HK-2 (cell line): ENCODE data around the gene FAM107A.

Source experiments
- DNase-seq: peaks from one replicate; pipeline ENCODE4 v3.0.0-alpha.2; 2018; ENCODE audit not compliant: unreplicated experiment

The FAM107A gene, protein sequence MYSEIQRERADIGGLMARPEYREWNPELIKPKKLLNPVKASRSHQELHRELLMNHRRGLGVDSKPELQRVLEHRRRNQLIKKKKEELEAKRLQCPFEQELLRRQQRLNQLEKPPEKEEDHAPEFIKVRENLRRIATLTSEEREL

DNA sequence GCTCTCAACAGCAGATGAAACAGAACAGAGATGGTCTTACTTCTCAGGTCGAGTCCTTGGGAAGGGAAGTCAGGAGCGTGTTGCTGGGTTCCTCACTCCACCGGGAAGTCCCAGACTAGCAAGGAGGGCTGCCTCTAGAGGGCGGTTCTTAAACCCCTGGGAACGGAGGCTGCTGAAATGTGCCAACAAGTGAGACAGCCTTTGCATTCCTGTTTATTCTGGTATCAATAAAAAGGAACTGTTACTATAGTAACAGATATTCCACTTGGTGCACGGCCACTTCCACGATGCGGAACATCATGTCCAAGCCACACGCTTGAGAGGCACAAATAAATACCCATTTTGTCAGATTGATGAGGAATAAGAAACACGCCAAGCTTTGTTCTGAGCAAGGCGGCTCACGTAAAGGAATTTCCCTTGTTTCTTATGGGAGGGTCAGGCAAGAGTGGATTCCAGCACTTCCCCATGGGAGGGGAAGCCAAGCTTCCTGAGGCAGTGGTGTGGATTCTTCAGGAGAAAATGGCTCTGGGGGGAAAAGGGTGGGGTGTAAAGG lies at the start of gene FAM107A:
Gene FAM107A, minus strand, starts transcription at position 123 of the 553 bp plus-strand sequence. CDS start 7,531 bp downstream, outside the sequence.
- no peak for DNase-seq

DNA sequence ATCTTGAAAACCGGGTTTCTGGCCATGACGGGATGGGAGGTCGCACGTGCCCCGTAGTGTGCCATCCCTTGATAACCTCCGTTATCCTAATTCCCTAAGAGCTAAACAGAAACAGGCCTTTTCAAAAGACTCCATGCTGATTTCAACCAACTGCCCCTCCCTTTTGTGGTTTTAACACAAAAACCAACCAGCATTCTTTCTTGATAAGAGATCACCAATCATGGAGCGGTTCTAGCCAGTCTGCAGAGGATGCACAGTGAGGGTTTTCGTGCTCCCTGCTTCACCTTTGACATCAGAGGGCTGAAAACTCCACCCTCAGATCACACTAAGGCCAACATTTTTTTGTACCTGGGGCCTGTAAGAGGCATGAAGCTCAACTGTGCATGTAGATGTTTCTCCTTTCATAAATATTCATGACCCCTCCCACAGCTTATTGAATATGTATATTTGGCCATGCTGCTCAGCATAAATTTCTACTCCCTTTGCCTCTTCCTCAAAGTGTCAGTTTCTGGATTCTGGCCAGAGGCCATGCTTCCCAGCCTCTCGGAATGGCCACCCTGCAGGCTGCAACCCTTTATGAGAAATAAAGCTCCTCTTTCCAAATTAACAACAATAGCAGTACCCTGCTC lies 48.1 kb upstream of the FAM107A start:
- no peak for DNase-seq

DNA sequence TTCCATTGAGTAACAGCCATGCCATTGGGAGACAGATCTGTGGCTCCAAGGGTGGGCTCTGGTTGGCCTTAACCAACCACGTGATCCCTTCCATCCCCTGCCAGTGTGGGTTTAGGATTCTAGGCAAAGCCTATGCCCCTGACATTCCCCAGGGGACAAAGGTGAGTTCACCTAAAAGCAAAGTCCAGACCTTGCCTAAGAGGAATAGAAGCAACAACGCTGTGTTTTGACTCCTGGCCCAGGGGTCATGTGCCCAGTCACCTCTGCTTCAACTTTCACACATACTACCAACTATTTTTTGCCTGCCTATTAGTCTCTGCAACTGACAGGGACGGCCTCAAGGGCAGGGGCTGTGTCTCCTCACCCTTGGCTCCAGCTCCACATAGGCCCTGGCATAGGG lies 47.4 kb upstream of the FAM107A start:
- DNase-seq = no peak

DNA sequence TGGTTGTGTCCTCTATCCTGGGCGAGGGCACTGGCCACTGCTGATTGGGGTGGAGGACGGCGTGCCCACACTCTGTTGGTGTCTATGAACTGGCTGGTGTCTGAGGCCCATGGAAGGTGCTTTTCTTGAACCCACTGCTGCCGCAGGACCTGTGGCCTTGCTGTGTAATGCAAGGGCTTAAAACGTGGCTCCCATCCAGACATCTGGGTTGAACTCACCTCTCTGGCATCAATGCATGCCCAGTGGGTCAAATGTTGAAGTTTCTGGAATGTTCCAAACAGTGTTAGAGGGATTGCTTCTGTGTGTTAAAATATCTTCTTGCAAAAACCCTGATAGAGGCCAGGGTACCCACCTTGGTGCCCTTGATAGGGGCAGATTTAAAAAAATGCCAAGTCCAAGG lies 46.8 kb upstream of the FAM107A start:
- DNase-seq = no peak

DNA sequence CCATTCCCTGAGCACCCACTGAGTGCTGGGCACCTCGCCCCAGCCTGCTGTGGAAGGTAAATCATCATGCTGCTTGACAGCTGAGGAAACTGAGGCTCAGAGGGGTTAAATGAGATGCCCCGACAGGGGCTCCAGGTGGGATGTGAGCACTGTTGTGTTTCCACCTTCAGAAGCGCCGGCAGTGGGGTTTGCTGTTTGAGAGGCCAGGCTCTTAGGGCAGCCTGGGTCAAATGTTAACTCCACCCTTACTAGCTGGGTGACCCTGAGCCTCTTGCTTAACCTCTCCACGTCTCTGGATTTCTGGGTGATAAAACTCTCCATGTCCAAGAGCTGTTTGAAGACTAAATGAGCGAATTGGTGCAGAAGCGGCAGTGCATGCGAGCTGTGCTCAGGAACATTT lies 46.3 kb upstream of the FAM107A start:
- DNase-seq = no peak

DNA sequence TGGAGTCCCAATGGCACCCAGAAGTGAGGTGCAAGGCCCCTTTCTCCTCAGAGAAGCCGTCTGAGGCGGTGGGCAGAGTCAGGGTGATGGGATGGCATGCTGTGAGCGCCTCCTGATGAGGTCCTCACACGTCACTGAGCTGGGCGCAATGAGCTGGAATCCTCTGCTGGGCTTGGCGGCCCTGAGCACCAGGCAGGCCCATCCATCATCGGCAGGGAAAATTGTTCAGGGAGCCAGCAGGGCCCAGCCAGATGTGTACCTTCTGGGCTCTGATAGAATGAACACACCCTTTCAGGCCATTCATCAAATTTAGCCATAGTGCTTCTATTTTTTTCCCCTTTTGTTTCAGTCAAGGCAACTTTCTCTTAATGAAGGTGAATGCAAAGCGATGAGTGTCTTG lies 45.7 kb upstream of the FAM107A start:
- no peak for DNase-seq

DNA sequence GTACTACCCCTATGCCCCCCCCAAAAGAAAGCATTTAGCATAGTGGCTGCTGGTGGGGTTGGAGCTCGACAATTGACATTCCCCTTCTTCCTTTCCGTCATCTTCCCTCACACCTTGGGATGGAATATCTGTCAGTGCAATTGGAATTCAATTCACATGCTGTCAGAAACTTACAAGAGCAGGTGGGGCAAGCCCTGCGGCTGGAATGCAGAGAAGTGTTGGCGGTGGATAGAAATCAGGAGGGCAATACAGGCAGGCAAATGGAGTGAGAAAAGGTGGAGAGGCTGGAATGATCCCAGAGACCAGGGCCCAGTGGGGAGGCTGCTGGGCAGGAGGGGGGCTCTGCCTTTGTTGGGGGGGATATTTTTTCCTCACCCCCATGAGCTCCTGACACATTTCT lies 45.2 kb upstream of the FAM107A start:
- DNase-seq = no peak

DNA sequence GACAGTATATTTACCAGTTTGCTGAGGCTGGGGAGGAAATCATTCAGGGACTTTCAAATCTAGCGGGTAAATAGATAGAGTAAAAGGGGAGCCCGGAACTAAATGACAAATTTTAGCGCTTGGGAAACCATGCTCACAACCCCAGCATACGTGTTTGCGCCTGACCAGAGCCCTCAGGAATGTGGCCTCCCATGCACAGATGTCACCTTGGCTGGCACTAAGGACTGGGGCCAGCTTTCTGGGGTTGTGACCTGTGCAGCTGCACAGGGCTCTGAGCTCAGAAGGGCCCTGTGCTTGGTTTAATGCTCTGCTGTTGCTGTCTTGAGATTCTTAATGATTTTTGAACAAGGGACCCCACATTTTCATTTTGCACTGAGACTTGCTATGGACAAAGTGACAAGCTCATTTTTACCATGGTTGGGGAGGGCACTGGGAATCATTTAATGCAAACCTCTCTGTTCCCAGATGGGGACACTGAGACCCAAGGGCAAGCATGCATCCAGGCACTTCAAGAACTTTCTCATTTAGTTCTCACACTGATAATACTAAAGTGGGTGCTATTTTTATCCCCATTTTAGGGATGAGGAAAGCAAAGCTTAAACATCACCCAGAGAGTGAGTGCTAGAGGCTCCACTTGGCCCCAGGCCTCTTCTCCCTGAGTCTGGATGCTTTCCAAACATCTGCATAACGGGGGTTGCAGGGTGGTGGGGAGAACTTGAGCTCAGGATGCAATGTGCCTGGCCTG lies 44.1 kb upstream of the FAM107A start:
- no peak for DNase-seq

DNA sequence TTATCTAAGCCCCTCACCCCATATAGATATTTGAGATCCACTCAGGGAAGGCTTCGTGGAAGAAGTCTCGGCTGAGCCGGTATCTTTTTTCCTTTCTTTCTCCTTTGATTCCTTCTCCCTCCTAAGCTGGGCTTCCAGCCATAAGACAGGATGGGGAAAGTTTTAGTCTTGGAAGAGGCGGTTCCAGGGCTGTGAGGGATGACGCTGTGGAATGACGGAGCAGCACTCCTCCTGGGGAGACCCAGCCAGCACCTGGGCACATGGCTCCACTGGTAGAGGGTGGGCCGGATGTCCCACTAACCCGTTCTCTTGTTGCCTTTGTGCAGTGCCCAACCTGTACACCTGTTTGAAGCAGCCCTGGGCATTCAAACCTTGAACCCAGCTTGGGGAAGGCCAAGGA lies 43.2 kb upstream of the FAM107A start:
- DNase-seq = no peak

DNA sequence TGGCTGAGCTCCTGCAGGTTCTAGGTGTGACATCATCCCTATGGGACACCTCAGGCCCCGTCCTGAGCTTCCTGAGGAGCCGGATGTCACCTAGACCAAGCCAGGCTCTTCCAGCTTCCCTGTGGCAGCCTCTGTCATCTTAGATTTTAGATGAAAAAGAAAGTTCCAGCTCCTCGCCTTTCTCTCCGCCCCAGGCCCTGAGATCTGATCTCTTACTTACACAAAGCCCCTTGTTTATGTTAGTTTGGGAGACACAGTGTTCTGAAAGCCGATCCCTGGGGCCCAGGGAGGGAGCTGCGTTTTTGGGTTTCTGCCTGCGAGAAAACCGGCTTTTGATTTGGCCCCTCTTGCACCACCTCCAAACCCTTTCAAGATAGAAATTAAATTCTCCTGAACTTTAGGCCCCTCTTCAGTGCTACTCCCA lies 40.2 kb upstream of the FAM107A start:
- DNase-seq = no peak

DNA sequence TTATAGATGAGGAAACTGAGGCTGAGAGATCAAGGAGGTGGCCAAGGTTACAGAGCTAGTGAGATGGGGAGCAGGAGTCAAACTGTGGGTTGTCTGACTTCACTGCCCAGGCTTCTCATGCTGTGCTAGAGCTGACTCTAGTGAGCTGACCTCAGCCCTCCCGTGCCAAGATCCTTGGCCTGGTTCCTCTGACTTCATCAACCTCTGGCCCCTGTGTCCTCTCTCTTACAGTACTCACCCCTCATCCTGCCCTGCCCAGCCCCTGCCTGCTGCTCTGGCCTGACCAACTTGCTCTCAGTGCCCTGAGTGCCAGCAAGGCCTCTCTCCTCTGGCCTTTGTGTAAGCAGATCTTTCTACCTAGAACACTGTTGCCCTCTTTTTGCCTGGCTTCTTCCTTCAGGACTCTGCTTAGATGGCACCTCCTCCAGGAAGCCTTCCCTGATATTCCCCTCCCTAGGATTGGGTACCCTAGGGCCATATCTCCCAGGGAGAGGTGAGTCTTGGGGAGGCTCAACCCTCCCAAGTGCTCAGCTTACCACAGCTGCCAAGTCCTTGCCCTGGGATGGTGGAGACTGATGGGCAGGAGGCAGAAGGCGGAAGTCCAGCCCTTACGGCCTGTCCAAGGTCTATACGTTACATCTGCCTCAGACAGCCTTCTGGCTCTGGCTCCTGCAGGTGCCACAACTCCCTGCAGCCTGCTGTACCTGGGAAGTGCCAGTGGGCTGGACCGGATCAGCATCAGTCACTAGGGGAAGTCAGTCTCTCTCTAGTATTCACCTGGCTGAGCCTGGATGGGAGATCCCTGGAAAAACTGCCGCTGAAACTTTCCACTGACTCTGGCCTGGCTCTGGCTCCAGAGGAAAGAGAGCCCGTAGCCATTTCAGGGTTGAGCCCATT lies 36.3 kb upstream of the FAM107A start:
- no peak for DNase-seq

DNA sequence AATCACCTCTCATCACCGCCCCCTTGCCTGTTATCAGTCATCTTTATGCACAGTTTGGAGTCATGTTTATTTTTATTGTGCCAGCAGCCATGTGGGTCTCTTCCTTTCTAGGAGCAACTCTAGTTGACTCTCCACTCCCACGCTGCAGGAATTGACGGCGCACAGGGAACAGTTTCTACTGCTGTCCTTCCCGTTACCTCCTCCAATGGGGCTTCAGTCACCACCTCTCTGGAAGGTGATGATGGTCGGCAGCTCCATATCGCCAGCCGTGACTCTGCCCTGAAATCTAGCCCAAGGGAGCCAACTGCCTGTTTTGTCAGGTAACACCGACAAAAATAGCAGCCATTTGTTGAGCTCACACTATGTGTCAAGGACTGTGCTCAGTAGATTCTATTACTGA lies 35.6 kb upstream of the FAM107A start:
- DNase-seq = no peak

DNA sequence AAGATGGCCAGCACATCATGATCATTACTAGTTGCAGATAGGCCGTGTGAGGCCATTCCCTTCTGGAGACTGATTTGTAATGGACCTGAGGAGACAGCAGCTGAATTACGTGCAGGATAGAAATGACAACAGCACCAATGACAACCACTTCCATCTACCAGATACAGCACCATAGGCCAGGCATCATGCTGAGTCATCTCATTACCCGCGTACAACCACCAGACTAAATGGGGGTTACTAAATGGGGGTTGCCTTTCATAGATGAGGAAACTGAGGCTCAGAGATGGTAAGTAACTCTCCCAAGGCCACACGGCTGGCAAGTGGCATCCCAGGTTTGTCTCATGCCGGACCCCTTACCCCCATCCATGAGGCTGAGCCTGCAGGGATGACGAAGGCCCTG lies 32.8 kb upstream of the FAM107A start:
- peak; percentile 35 for DNase-seq

DNA sequence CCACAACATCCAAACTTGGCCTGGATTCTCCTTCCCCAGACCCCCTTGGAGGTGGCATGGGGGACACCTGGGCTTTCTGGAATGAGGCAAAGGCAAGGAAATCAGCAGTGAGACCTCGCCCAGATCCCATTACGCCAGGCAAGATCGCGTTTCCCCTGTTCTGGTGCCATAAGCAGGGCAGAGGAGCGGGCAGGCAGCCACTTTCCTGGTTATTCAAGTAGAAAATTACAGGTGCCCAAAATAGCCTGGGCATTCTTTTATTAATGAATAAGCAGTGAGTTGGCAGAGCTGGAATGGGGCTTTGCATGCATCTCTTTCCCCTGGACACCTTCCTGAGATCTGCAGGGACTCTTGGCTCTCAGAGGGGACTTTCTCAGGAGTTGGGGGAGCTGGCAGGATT lies 31.5 kb upstream of the FAM107A start:
- DNase-seq = peak; percentile 56

DNA sequence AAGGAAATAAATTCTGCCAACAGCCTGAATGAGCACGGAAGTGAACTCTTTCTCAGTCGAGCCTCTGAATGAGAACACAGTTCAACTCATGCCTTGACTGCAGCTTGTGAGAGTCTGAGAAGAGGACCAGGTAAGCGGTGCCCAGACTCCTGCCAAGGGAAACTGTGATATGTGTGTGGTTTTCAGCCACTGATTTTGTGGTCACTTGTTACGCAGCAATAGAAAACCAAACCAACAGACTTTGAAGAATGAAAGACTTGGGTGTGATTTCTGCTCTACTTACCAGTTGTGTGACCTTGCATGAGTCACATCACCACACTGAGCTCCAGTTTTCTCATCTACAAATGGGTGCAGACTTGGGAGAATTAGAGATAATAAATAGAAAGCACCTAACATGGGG lies 30.6 kb upstream of the FAM107A start:
- DNase-seq = no peak

DNA sequence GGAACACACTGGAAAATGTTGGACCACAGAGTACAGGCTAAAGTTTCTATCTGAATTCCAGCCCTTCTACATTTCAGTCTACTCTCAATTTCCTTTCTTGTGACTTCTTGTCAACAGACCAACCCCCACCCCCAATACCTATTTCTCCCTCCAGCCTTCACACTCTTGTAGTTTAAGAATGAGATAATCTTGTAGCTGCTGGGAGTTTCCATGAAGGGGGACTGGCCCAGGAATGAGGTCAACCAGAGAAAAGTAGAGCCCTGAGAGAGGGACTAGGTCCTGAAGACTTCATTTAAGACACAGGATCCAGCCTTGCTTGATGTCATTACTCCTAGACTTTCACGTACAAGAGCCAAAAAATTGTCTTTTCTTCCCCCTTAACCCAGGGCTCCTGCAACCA lies 29.5 kb upstream of the FAM107A start:
- DNase-seq = no peak

DNA sequence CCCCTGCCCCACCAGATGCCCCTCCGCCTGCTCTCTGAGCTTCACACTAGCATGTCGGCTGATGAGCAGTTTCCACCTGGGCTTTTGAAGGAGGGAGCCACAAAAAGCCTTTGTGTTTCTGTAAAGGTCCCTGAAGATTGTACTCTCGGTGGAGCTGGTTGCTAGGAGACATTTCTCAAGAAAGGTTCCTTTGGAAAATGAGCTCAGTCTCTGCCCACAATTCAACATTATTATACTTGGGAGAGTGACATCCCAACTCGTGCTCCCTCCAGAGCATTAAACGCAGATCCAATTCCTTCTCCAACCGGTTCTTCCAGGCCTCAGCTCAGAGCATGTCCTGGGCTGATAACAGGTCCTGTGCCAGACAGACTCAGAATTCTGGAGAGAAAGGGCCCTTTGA lies 26.8 kb upstream of the FAM107A start:
- DNase-seq = no peak

DNA sequence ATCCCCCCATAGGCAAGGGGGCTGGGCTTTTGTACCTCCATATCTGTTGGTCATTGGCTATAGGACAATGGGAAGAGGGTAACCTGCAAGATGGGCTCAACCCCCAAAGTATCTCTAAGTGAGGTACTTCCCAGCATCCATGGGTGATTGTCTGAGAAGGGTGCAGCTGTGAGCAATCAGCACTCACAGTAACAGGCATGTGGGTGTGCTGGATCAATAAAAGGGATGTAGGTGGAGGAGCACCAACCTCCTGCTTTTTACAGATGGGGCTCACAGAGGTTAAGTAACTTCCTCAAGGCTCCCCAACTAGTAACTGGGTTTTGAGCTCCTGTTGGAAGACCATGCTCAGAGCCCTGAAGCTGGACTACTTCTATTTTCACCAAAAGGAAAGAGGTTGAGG lies 26.4 kb upstream of the FAM107A start:
- DNase-seq = no peak

DNA sequence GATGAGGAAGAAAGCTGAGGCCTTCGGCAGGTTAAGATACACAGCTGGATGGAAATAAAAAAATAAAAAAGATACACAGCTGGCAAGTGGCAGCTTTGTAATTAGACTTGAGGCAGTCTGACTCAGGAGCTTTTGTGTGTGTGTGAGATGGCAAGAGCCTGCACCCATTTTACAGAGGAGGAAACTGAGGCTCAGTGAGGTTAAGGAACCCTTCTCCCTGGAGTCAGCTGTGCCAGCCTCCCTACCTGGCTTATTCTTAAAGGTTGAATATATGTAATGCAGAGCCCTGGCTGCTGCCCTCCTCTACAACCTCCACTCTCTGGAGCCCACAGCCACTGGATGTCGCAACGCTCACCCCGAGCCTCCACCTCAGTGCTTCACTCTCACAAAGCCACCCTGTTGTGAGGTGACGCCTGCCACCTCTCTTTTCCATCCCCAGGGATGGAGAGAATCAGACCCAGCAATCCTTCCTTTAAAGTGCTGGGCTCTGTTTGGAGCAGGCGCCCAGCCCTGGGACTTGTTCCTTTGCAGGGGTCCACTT lies 20.6 kb upstream of the FAM107A start:
- DNase-seq = no peak

DNA sequence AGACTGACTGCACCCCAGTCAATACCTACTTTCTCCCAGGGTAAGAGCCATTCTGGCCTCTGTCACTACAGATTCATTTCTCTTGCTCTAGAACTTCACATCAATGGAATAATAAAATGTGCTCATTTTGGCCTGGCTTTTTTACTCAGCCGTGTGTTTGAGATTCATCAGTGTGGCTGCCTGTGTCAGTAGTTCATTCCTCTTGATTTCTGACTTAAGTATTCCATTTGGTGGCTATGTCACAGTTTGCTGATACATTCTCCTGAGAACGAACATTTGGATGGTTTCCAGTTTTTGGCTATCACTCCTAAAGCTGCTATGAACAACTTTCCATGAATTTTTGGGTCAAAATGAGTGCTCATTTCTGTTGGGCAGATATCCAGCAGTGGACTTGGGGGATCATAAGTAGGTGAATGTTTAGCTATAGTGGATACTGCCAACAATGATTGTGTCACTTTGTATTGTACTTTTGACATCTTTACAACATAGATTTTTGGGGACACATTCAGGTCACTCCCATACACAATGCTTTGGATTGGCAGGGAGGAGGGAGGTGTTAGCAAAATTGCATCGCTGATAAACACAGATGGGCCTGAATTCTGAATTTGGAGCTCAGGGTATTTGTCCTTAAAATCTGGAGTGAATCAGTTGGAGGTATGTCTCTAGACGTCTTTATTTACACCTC lies 19.8 kb upstream of the FAM107A start:
- no peak for DNase-seq

DNA sequence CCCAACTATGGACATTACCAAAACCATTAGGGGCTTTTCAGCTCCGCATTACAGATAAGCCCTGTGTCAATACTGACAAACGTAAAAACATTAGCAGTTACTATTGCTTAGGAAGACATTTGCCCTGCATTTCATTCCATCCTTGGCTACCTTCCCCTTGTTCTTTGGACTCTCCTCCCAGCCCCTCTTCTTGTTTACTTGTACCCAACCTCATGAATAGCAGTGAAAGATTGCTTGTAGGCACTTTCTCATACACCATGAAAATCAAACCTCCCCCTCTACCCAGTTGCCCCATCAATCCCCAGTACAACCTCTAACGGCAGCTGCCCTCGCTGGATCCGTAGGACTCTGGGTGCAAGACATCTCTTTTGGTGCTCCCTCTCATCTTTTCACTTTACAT lies 16.9 kb upstream of the FAM107A start:
- no peak for DNase-seq
